Measurements from ENCODE around the gene LPXN. TPM values are rescaled to one million over a fixed set of nuclear protein-coding genes. Genes with fewer than 3 reads are reported as not detected.

Gene LPXN
- 1 to 10 TPM; 8.0 to 8.9 (median 8.7) TPM for polyA plus RNA-seq (ENCODE audit: insufficient read length in 3 of 3)
- long read RNA-seq, donor 1: 0 reads
- long read RNA-seq, donor 2: 0 reads
- long read RNA-seq, donor 3: 0 reads
- long read RNA-seq, donor 4, partial matches to known transcripts: 0 of 1 reads
- long read RNA-seq, donor 4, other reads (novel, unspliced or antisense): 0 of 1 reads
- long read RNA-seq, donor 5: 0 reads
- long read RNA-seq, donor 6, partial matches to known transcripts: 50 of 72 reads
- long read RNA-seq, donor 6, other reads (novel, unspliced or antisense): 22 of 72 reads
- long read RNA-seq, donor 7: 0 reads
- long read RNA-seq, donor 8: 0 reads
- long read RNA-seq, donor 9, partial matches to known transcripts: 0 of 1 reads
- long read RNA-seq, donor 9, other reads (novel, unspliced or antisense): 0 of 1 reads
- long read RNA-seq, donor 10, partial matches to known transcripts: 0 of 1 reads
- long read RNA-seq, donor 10, other reads (novel, unspliced or antisense): 0 of 1 reads
- long read RNA-seq, donor 11: 0 reads
- long read RNA-seq, donor 12: 0 reads
- long read RNA-seq, donor 13, partial matches to known transcripts: 0 of 1 reads
- long read RNA-seq, donor 13, other reads (novel, unspliced or antisense): 0 of 1 reads
- long read RNA-seq, donor 14: 0 reads
- long read RNA-seq, donor 15, partial matches to known transcripts: 0 of 2 reads
- long read RNA-seq, donor 15, other reads (novel, unspliced or antisense): 0 of 2 reads
- long read RNA-seq, donor 16, partial matches to known transcripts: 0 of 1 reads
- long read RNA-seq, donor 16, other reads (novel, unspliced or antisense): 0 of 1 reads

DNA sequence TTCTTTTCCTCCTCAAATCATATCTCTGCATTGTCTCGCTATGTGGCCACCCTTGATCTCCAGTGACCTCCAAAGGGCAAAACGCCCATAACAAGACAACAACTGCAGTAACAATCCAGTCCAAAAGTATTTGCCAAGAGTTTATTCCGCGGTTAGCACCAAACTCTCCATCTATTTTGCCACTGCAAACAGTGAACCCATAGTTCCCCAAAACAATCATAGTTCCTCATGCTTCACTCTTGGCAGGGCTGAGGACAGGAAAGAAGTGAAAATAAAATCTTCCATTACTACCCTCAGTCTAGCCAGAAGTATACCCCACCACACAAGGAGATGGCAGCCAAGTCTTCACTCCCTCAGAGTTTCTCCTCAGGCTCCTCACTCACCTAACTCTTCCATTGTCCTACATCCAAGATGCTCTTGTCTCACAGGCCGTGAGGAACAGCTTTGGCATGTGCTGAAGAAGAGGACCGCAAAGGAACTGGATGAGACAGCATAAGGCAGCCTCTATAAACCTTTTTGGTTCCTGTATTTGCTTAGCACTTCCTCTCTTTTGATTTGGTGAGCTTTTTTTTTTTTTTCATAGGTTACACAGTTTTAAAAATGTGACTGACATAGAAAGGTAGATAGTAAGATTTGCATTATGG is at the start of gene LPXN:
Gene LPXN (minus strand): TSS at position 480 of the 644 bp plus-strand sequence. CDS start 84 bp downstream, at position 396.
- DNase-seq: no peak

DNA sequence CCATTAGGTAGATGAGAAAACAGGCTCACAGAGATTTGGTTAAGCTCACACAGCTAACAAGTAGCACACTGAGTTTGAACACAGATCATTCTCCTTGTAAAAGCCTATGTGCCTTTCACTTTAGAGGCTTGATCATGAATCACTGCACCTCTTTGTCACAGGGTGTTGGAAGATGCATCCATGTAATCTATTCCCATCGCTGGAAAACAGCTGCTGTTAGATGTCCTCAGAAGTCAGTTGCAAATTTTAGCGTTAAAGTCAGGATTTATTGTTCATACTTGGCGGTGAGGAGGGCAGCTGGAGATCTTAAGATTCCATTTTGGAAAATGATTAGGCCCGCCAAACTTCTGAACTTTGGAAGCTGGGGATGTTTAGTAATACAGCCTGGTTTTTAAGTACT is 49.4 kb upstream of the LPXN start:
- no peak for DNase-seq

- no peak for DNase-seq
Observed at GRCh38 chr11:58622344-58622743, 46.7 kb upstream of the LPXN start, which contains the start of gene CNTF. Gene CNTF (plus strand): TSS chr11:58622665. CDS start chr11:58622753, 88 bp downstream.

DNA sequence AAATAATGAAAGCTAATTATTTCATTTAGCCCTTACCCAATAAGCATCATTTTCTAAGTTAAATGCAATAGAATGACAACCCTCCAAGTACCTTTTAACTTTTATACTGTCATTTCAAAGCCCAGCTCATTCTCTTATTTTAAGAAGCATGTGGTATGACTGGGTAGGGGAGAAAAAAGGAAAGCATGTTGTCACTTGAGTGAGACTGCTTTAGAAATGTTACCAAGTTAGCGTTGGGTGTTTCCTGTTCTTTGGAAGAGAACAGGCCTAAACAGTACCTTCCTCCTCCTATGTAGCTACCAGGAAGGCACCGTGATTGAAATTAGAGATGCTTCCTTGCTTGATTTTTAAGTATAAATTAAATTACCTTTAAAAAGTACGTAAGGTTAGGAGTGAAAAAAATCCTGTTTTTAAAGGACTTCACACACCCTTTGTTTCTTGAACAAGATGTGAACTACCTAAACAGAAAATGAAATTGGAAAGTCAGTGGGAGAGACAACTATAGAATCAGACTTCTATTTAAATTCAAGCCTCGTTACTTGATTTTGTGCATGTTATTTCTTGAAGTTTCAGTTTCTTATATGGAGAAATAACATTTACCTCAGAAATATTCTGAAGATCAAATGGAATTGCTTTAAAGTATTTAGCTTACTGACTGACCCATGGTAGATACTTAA is 46.1 kb upstream of the LPXN start:
- no peak for DNase-seq

- DNase-seq: no peak
Observed at GRCh38 chr11:58617976-58618557, 42.4 kb upstream of the LPXN start.

DNA sequence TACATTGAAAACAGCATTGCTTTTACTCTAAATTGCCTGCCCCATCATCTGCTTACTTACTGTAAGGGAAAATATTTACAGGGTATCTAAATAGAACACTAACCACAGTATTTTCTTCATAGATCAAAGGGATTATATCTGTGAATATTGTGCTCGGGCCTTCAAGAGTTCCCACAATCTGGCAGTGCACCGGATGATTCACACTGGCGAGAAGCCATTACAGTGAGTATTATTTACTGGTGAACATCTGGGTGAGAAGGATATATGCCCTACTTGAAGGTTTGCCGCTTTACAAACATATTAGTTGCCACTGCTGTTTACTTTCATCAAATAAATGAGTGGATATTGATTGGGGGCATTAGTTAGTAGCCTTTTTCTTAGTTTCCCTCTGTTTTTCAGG is 40.9 kb upstream of the LPXN start:
- DNase-seq: no peak

DNA sequence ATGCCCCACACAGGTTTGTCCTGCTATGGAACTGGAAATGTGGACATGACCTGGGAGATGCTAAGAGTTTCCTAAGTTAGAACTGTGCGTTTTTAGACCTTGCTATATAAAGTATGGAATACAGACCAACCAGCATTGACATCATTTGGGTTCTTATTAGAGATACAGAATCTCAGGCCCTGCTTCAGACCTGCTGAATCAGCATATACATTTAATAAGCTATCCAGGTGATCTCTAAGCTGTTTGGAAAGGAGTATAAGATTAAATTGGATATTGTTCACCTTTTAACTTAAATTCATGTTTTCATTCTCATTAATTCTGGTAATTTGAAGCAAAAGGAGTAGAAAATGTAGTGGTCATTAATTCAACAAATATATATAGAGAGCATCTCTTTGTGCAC is 39.9 kb upstream of the LPXN start:
- no peak for DNase-seq

DNA sequence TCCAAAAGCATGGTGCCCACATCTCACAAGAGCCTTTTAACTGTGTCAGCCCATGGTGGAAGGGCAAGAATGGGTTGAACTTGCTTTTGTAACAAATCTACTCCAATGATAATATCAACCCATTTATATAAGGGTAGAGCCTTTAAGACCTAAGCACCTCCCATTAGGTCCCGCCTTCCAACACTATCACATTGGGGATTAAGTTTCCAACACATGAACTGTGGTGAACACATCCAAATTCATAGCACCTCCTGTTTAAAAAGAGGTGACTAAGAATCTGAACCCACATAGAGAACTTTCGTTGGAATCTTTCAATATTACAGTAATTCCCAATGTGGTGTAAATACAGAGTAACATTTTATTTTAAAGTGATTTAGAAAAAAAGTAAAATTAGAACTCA is 37.6 kb upstream of the LPXN start:
- DNase-seq: no peak

DNA sequence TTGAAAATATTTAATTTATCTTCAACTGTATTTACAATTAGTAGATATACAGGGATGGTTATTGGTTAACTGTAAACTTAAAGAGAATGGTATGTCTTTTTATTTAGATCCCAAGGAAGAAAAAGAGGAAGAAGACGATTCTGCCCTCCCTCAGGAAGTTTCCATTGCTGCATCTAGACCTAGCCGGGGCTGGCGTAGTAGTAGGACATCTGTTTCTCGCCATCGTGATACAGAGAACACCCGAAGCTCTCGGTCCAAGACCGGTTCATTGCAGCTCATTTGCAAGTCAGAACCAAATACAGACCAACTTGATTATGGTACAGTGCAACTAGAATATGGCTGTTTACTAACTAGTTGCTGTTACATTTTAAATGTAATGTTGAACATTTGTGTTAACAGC is 34.1 kb upstream of the LPXN start:
- DNase-seq: no peak

DNA sequence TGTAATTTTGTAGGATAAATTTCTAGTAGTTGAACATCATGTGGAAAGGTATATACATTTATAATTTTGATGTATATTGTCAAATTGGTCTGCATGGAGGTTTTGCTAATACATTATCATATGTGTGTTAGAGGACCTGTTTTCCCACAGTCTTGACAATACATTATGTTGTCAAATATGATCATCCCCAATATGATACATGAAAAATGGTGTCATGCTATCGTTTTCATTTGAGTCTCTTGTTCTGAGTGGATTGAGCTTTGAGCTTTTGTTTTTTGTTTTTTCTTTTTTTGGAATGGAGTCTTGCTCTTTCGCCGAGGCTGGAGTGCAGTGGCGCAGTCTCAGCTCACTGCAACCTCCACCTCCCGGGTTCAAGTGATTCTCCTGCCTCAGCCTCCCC is 32.7 kb upstream of the LPXN start:
- DNase-seq: no peak

- no peak for DNase-seq
Observed at GRCh38 chr11:58606930-58607714, 31.5 kb upstream of the LPXN start.

GRCh38 chr11:58600510-58600909 is 24.9 kb upstream of the LPXN start:
- DNase-seq: no peak

DNA sequence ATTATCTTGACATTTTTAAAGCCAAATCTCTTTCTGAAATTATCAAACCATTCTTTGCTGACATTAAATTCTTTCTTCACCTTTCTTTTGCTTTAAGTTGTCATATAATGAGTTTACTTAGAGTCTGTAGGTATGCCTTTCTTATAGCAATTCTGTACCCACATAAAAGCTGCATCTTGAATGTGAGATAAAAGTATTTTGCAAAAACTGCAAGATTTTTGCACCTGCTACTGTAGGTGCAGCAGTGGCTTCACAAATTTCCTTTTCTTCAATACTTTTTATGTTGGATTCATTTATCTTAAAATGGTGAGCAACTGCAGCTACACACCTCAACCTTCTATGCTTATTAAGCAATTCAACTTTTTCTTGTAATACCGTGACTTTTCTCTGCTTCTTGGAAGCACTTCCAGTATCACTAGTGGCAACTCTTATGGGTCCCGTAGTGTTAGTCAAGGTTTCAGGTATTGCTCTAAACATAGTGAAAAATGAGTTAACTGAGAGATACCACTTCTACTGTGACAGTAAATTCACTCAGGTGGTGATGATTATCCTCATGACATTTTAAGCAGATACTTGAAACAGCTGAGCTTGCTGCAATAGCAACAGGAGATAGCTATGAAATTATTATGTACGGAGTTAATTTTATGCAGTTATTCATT is 22.0 kb upstream of the LPXN start:
- DNase-seq: no peak

DNA sequence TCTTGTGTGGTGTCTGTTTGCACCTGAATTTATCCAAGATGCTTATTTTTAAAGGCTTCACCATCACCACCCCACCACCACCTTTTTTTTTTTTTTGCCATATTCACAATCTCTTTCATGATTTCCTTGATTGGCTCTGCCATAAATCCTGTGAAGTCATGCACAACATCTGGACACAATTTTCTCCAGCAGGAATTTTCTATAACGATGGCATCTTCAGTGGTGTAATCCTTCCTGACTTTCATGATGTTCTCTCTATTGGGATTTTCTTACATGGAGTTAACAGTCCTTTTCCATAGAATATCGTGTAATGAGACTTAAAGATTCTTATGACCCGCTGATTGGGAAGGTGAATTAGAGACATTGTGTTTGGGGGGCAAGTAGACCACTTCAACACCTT is 21.0 kb upstream of the LPXN start:
- DNase-seq: no peak

DNA sequence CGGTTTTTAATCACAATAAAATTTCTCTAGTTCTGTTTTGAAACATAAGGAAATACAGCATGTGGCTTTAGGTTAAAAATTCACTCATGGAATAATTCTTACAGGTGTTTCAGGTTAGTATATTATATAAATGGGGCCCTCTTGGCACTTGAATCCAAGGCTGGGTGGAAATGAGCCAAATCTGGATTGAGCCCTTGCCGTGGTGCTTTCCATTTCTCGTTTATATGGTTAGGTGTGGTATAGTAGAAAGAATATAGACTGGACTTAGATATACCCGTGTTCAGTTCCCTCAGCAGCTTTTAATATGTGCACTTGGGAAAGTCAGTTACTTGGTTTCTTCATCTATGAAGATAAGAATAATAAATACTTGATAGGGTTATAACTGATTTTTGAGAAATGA is 19.2 kb upstream of the LPXN start:
- no peak for DNase-seq

DNA sequence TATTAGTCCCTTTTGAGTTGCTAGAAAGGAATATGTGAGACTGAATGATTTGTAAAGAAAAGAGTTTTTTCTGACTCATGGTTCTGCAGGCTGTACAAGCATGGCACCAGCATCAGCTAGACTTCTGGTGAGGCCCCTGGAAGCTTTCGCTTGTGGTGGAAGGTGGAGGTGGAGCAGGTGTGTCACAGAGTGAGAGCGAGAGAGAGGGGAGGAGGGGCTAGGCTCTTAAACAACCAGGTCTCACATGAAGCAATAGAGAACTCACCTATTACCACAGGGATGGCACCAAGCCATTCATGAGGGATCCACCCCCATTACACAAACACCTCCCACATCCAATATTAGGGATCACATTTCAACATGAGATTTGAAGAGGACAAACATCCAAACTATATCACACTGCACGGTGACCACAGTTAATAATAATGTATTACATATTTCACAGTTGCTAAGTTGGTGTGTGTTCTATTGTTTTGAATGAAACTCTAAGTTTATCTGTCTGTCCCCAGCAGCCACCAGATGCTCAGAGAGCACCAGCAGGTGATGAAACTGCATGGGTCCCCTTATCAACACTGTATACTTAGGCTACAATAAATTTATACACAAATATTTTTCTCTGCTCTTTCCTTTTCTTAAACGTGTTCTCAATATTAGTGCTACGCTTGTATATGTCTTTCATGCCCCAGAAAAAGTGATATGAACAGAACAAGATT is 17.3 kb upstream of the LPXN start:
- DNase-seq: no peak

DNA sequence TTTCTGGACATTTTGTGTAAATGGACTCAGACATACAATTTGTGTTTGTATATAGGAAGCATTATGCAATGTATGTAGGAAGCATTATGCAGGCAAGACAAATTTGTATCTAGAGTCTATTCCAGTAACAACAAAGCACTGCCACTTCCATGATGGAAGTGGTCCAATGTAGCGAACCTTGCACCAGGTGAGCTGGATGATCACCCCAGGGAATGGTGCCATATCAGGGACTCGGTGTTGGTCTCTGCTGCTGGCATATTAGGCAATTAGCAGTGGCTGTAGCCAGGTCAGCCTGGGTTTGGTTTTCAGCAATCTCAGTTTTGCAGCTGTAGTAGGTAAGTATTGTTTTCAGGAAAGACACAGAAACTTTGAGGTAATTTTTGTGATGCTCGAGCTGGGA is 16.0 kb upstream of the LPXN start:
- DNase-seq: no peak

DNA sequence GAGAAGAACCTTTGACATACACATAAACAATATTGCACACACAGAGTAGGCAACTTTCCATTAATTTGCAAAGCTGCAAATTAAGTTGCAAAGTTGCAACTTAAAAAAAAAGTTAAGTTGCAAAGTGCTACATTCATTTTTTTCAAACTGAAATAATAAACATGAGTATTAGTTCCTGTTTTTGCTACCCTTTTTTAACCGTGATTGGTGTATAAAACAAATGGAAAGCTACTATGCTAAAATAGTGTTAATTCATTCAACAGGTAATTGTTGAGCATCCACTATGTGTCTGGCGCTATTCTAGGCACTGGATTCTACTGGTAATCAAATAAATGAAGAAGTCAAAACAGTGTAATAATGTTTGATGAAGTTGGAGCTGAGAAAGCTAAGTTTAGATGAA is 11.3 kb upstream of the LPXN start:
- no peak for DNase-seq

GRCh38 chr11:58582437-58582836 is 6.8 kb upstream of the LPXN start:
- no peak for DNase-seq

DNA sequence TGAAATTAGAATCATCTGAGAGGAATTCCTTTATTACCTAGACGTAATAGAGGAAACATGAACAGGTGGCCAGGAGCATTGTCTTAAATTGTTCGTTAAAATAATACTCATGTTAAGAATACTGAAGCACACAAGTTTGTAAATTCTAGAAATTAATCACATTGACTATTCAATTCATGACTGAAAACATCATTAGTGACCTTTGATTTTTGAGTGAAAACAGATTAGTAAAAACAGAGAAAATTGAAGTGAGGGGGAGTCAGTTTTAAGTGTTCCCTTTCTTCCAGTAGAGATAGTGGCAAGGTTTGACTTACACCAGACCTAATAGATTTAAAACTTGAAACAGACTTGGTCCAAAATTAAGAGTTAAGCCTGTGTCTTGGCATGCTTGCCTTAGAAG is 4.7 kb upstream of the LPXN start:
- DNase-seq: no peak
